ENCODE data around the gene RABAC1.
"Not testable (repeated sequence)": the region's sequence is repeated elsewhere in the genome, so short reads cannot be mapped to it uniquely, and the experiment has no call there.

Gene RABAC1

GRCh38 chr19:41959056-41960053 is at the start of gene RABAC1:
Gene RABAC1 (minus strand): TSS chr19:41959321. CDS start chr19:41959292, 29 bp downstream.
- peak; percentile 88 for DNase-seq

- no peak for DNase-seq
These were observed 47.4 kb upstream of the RABAC1 start for GRCh38 chr19:42006569-42006968.

GRCh38 chr19:42005504-42005903 is 46.4 kb upstream of the RABAC1 start:
- DNase-seq, result no peak

GRCh38 chr19:42003506-42004294 is 44.6 kb upstream of the RABAC1 start:
- DNase-seq, result no peak

GRCh38 chr19:41999878-42000208 is 40.7 kb upstream of the RABAC1 start:
- DNase-seq, result no peak

- DNase-seq, result no peak
These were observed 40.2 kb upstream of the RABAC1 start for GRCh38 chr19:41999071-41999877.

GRCh38 chr19:41998246-41999020 is 39.3 kb upstream of the RABAC1 start:
- DNase-seq, result no peak

- no peak for DNase-seq
These were observed 38.7 kb upstream of the RABAC1 start for GRCh38 chr19:41997851-41998229.

GRCh38 chr19:41997121-41997850 is 38.2 kb upstream of the RABAC1 start:
- no peak for DNase-seq

GRCh38 chr19:41995959-41996797 is 37.1 kb upstream of the RABAC1 start:
- no peak for DNase-seq

- DNase-seq, result no peak
These were observed 36.2 kb upstream of the RABAC1 start for GRCh38 chr19:41994994-41995958.

GRCh38 chr19:41994521-41994971 is 35.4 kb upstream of the RABAC1 start:
- no peak for DNase-seq

GRCh38 chr19:41993612-41994483 is 34.7 kb upstream of the RABAC1 start, which contains the start of gene ATP1A3:
Gene ATP1A3 (minus strand): TSS chr19:41994230. CDS start chr19:41994076, 154 bp downstream.
- DNase-seq, result no peak

- DNase-seq, result not testable (repeated sequence)
These were observed 32.9 kb upstream of the RABAC1 start for GRCh38 chr19:41991925-41992569.

GRCh38 chr19:41991025-41991424 is 31.9 kb upstream of the RABAC1 start:
- DNase-seq, result no peak

GRCh38 chr19:41990615-41991014 is 31.5 kb upstream of the RABAC1 start:
- no peak for DNase-seq

GRCh38 chr19:41990028-41990427 is 30.9 kb upstream of the RABAC1 start:
- DNase-seq, result no peak

All from NCI-H2029 treated with DMSO at 0.1 percent for 48 hours (cell line).